BJ (cell line): Measurements from ENCODE around the gene MYO10. TPM values are rescaled to one million over a fixed set of nuclear protein-coding genes. Genes with fewer than 3 reads are reported as not detected.

Experiments
- CTCF ChIA-PET: fragments of 350-600 bp; formaldehyde crosslinking; extraction: SDS; loops from one replicate; lab custom pipeline; 2021; ENCODE audit warnings: antibody characterized with exemption, inconsistent platforms; lab: Yijun Ruan, JAX
- POLR2A ChIA-PET: fragments of 300-600 bp; sonication (Branson Sonifier 250); formaldehyde crosslinking; extraction: SDS; loops from one replicate; lab custom pipeline; 2021; ENCODE audit warnings: antibody characterized with exemption; lab: Charles Lee
- DNase-seq: peaks from one replicate; pipeline ENCODE4 v3.0.0-alpha.2; 2011; ENCODE audit warnings: low read depth
- H3K27me3 ChIP-seq: 2 replicates; pipeline ENCODE4 v1.6.0; 2011; ENCODE audit warnings: low read length; ENCODE audit not compliant: control insufficient read depth, insufficient read depth
- H3K36me3 ChIP-seq: 2 replicates; pipeline ENCODE4 v1.5.1; 2011; ENCODE audit warnings: low read length; ENCODE audit not compliant: control insufficient read depth, insufficient read depth
- H3K4me3 ChIP-seq: 2 replicates; pipeline ENCODE4 v1.5.1; 2011; ENCODE audit warnings: low read depth, mild to moderate bottlenecking, control low read depth, low read length
- CTCF ChIP-seq: IDR thresholded peaks from 2 replicates; pipeline ENCODE4 v1.5.1; 2011; ENCODE audit warnings: low read depth, mild to moderate bottlenecking, control low read depth, inconsistent platforms, low read length, moderate library complexity; ENCODE audit not compliant: insufficient read depth
- polyA plus RNA-seq: library from polyadenylated mRNA; depleted of rRNA; stranded (reverse); fragments of >200 nt; gene quantifications from 2 replicates; pipeline ENCODE4 v1.2.3, GENCODE V29; 2011

Gene MYO10
- polyA plus RNA-seq, 1 experiment = 17.1 TPM

DNA sequence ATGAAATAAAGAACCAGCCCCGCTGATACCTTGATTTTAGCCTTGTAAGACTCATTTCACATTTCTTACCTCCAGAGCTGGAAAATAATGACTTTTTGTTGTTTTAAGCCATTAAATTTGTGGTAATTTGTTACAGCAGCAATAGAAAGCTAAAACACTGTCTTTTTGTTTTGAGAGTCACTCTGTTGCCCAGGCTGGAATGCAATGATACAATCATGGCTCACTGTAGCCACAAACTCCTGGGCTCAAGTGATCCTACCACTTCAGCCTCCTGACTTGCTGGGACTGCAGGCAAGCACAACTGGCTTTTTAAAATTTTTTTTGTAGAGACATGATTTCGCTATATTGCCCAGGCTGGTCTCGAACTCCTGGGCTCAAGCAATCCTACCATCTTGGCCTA is 34.7 kb upstream of the MYO10 start:
- POLR2A ChIA-PET = no interaction called here
- H3K36me3 ChIP-seq = no peaks in the 10 kb centered on the region; the same call in 1 of the 2 replicates
- CTCF ChIA-PET = no interaction called here
- no peaks in the 10 kb centered on the region for H3K27me3 ChIP-seq
- H3K4me3 ChIP-seq = no peak overlapping the region
- TF ChIP-seq CTCF = no peak
- no peak for DNase-seq

DNA sequence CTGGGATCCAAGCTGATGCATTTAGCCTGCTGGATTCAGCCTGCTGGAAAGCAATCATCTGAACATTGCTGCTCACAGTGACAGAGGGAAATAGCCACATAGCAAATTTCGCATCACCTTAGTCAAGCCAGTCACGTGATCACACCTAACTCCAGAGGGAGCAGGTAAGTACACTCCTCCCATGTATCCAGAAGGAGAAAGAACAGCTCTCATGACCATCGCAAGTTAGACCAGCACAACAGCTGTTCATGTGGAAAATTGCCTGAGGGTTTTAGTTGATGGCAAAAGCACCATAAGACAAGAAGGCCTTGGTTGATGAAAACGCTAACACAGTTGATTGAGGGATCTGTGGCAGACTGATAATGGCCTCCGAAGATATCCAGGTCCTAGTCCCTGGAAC is 34.2 kb upstream of the MYO10 start:
- POLR2A ChIA-PET = no interaction called here

GRCh38 chr5:16965581-16965980 is 29.5 kb upstream of the MYO10 start:
- POLR2A ChIA-PET = no interaction called here
- CTCF ChIA-PET = no interaction called here
- no peak for TF ChIP-seq CTCF
- Histone ChIP-seq H3K4me3 (no peak overlapping the region), H3K36me3 (no peaks in the 10 kb centered on the region), H3K27me3 (no peaks in the 10 kb centered on the region)
- no peak for DNase-seq

More for the DNA sequence above, 34.2 kb upstream of the MYO10 start:
- no peaks in the 10 kb centered on the region for H3K27me3 ChIP-seq
- CTCF ChIA-PET = no interaction called here
- H3K4me3 ChIP-seq = no peak overlapping the region
- DNase-seq = no peak
- no peak for TF ChIP-seq CTCF
- no peaks in the 10 kb centered on the region; the same call in 1 of the 2 replicates for H3K36me3 ChIP-seq

DNA sequence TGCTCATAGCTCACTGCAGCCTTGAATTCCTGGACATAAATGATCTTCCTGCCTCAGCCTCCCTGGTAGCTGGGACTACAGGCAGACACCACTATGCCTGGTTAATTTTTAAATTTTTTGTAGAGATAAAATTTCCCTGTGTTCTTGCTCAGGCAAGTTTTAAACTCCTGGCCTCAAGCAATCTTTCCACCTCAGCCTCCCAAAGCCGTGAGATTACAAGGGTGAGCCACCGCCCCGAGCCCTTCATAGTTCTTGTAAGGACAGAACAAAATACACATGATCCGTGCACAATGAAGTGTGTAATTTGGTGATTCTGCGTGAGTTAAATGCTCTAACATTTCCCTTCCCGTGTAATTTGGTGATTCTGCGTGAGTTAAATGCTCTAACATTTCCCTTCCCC is 27.7 kb upstream of the MYO10 start:
- Histone ChIP-seq H3K4me3 (no peak overlapping the region), H3K36me3 (no peaks in the 10 kb centered on the region), H3K27me3 (no peaks in the 10 kb centered on the region)
- ChIA-PET CTCF (interaction anchor here (0.9 kb wide), 1 partner anchor 60 kb away, joined by 3 read pairs; no protein-coding TSS in a partner anchor), POLR2A (no interaction called here)
- TF ChIP-seq CTCF = no peak
- DNase-seq = no peak

- POLR2A ChIA-PET = no interaction called here
- CTCF ChIA-PET = no interaction called here
- Histone ChIP-seq H3K4me3 (no peak overlapping the region), H3K36me3 (no peaks in the 10 kb centered on the region), H3K27me3 (no peaks in the 10 kb centered on the region)
- no peak for TF ChIP-seq CTCF
- no peak for DNase-seq
These were observed 25.0 kb upstream of the MYO10 start for GRCh38 chr5:16961131-16961530.
